Measurements from ENCODE around the gene ACD. TPM values are rescaled to one million over a fixed set of nuclear protein-coding genes. Genes with fewer than 3 reads are reported as not detected.

ACD gene
- total RNA-seq, 1 donor from 2014 or later, result 41.1 TPM

- intact Hi-C loops (cut with micrococcal nuclease), result no loop called here
Measured at GRCh38 chr16:67649494-67649931, 10.5 kb downstream of the ACD start.

- intact Hi-C loops (cut with micrococcal nuclease), result no loop called here
Measured at GRCh38 chr16:67648764-67649407, 11.2 kb downstream of the ACD start.

- intact Hi-C loops (cut with micrococcal nuclease), result no loop called here
Measured at GRCh38 chr16:67648088-67648763, 11.8 kb downstream of the ACD start.

- intact Hi-C loops (cut with micrococcal nuclease), result no loop called here
Measured at GRCh38 chr16:67647681-67648080, 12.4 kb downstream of the ACD start.

DNA sequence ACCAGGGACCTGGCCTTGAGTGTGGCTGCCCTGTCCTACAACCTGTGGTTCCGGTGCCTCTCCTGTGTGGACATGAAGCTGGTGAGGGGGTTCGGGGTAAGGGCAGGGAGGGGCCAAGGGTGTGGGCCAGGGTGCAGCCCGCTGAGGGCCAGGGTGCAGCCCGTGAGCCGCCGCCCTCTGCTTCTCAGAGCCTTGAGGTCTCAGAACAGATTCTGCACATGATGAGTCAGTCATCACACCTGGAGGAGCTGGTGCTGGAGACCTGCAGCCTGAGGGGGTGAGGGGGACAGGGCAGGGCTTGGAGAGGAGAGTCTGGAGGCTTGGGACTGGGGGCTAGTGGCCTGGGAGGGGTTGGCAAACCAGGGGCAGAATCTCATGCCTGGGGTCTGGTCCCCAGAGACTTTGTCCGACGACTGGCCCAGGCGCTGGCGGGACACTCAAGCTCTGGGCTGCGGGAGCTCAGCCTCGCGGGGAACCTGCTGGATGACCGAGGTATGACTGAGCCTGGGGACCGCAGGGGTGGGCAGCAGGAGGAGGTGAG lies 12.9 kb downstream of the ACD start:
- intact Hi-C loops (cut with micrococcal nuclease), result no loop called here

DNA sequence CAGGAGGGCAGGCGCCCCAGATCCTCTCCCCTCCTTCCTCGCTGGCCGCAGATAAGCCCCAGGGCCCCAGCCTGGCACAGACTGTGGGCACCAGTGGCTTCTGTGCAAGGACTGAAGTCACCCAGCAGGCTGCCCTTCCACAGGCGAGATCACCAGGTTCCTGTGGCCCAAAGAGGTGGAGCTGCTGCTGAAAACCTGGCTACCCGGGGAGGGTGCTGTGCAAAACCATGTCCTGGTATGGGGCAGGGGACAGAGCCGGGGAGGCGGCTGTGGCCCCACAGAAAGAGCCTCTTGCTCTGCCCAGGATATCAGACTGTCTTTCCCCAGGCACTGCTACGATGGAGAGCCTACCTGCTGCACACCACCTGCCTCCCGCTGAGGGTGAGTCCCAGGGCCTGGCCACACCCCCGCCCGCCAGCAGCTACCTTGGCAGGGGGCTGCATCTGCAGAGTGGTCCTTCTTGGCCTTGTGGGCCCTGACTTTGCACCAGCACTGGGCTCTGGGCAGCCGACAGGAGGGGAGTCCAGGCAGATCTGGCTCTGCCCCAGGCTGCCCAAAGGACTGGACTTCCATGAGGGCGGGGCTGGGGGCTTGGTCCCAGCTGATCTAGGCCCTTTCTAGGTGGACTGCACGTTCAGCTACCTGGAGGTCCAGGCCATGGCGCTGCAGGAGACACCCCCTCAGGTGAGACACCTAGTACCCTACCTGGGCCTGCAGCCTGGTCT lies 14.5 kb downstream of the ACD start:
- intact Hi-C loops (cut with micrococcal nuclease), result loop anchor here (1.0 to 2.0 kb wide), 3 partner anchors 15 to 98 kb away; partner anchors contain the start of genes ACD, CTCF and PARD6A

GRCh38 chr16:67644038-67644437 lies 16.0 kb downstream of the ACD start:
- intact Hi-C loops (cut with micrococcal nuclease), result loop anchor here (1.0 to 2.0 kb wide), 2 partner anchors 17 to 123 kb away; partner anchors contain the start of genes ACD and PARD6A

DNA sequence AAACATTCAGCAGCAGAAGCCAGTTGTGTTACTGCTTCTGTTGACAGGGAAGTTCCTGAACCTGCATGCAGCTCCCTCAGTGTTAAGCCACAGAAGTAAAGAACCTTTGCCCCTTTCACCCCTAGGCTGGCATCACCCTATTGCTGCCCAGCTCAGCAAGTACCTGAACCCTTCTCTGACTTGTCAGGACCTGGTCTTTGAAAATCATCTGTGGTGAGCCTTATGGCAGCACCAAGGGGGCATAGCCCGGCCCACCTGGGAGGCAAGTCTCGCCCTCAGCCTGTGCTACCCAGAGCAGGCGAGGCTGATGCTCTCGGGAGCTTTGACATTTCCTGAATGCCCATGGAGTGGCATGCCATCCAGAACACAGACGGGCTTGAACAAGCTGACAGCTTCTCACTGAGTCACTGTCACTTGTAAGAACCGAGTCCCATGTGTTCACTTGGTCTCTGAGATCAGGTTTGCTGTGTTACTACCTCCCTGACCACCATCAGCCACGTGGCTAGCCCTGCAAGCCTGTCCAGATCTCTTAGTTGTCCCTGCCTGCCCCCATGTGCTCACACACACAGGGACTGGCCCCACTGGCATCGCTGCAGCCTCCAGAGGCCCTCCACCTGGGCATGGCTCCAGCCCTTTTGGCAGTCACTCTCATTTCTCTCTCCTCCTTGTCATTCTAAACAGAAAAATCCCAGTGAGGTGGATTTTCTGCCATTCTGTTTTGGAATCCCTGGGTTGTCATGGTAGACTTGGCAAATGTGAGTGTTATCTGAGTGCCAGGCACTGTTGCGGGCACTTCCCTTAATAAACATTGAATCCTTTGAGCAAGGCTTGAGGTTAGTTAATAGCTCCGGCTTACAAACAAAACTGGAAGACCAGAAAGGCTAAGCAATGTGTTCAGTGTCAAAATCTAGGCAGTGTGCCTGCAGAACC lies 18.0 kb downstream of the ACD start:
- intact Hi-C loops (cut with micrococcal nuclease), result no loop called here

DNA sequence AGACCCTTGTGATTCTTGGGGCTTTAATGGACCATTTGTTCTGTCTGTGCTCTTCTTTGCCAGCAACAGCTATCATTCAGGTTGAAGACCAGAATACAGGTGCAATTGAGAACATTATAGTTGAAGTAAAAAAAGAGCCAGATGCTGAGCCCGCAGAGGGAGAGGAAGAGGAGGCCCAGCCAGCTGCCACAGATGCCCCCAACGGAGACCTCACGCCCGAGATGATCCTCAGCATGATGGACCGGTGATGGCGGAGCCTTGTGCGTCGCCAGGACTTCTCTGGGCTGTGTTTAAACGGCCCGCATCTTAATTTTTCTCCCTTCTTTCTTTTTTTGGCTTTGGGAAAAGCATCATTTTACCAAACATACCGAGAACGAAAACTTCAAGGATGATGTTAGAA lies 22.4 kb downstream of the ACD start:
- intact Hi-C loops (cut with micrococcal nuclease), result no loop called here

GRCh38 chr16:67636713-67637112 lies 23.3 kb downstream of the ACD start:
- intact Hi-C loops (cut with micrococcal nuclease), result no loop called here

GRCh38 chr16:67632415-67633172 lies 27.5 kb downstream of the ACD start:
- intact Hi-C loops (cut with micrococcal nuclease), result no loop called here

GRCh38 chr16:67628216-67628615 lies 31.8 kb downstream of the ACD start:
- intact Hi-C loops (cut with micrococcal nuclease), result no loop called here

DNA sequence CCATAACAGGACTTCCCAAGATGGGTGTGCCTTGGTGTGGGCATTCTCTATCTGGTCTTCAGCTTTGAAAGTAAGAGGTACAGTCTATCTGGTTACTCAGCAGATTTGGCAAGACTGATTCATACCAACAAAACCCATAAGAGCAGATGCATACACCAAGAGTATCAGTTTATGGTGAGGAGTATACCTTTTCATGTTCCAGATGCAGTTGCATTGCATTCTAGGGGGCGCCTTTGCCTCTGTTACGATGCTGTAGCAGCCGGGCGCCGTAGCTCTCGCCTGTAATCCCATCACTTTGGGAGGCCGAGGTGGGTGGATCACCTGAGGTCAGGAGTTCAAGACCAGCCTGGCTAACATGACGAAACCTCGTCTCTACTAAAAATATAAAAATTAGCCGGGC lies 46.3 kb downstream of the ACD start:
- intact Hi-C loops (cut with micrococcal nuclease), result no loop called here

DNA sequence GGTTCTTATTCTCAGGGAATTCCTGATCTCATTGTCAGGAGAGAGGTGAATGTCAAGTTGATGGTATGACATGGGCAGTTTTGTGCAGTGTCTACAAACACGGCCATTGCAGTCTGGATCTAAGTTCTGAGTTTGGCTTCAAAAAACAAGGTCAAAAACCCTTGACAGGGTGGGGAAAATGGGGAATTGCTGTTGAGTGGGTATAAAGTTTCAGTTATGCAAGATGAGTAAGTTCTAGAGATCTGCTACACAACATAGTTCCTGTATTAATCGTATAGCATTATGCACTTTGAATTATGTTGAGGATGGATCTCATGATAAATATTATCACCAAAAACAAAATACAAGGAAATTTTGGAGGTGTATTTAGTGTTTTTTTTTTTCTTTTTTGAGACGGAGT lies 51.7 kb downstream of the ACD start:
- intact Hi-C loops (cut with micrococcal nuclease), result no loop called here

Other genes with a start within 250 kb of the ACD start
- gene ZDHHC1, start 243.8 kb downstream of the ACD start, total RNA-seq, result 0.36 and 0.48 TPM in 2 replicates
- gene HSD11B2, start 229.1 kb downstream of the ACD start, total RNA-seq, result 0.36 and 0.93 TPM in 2 replicates
- gene ATP6V0D1, start 179.1 kb downstream of the ACD start, total RNA-seq, result 57.2 and 59.6 TPM in 2 replicates
- not detected in 2 replicates for gene AGRP, start 176.7 kb downstream of the ACD start, total RNA-seq
- gene RIPOR1, start 131.4 kb downstream of the ACD start, total RNA-seq, result 14.4 and 14.5 TPM in 2 replicates
- 82.9 and 84.0 TPM in 2 replicates for gene CTCF, start 97.7 kb downstream of the ACD start, total RNA-seq
- 178 and 195 TPM in 2 replicates for gene CARMIL2, start 15.1 kb downstream of the ACD start, total RNA-seq
- 10.1 TPM in 2 replicates for gene PARD6A, start 700 bp upstream of the ACD start, total RNA-seq
- 5.1 and 6.8 TPM in 2 replicates for gene ENKD1, start 6.5 kb upstream of the ACD start, total RNA-seq
- 0.95 and 1.9 TPM in 2 replicates for gene C16orf86, start 6.6 kb upstream of the ACD start, total RNA-seq
- 12.1 and 14.2 TPM in 2 replicates for gene GFOD2, start 59.1 kb upstream of the ACD start, total RNA-seq
- gene RANBP10, start 146.3 kb upstream of the ACD start, total RNA-seq, result 22.7 and 23.2 TPM in 2 replicates
- 0.36 and 0.73 TPM in 2 replicates for gene TSNAXIP1, start 146.6 kb upstream of the ACD start, total RNA-seq
- 44.3 and 45.8 TPM in 2 replicates for gene THAP11, start 182.1 kb upstream of the ACD start, total RNA-seq
- gene NUTF2, start 186.7 kb upstream of the ACD start, total RNA-seq, result 138 and 143 TPM in 2 replicates
- gene CENPT, start 187.4 kb upstream of the ACD start, total RNA-seq, result 54.2 and 54.4 TPM in 2 replicates
- gene EDC4, start 212.8 kb upstream of the ACD start, total RNA-seq, result 106 and 112 TPM in 2 replicates
- gene NRN1L, start 224.6 kb upstream of the ACD start, total RNA-seq, result 0.61 and 0.84 TPM in 2 replicates
- 20.7 and 22.1 TPM in 2 replicates for gene PSKH1, start 233.0 kb upstream of the ACD start, total RNA-seq

All from T-helper 2 cell treated with Interferon-gamma antibody and Interleukin-4, amounts not matched to agents 100 ng/mL and 5 ng/mL, for 36 hours (primary cell).